Activated effector memory CD4-positive, alpha-beta T cell treated with Interleukin-2 at 50 U/mL for 16 hours (primary cell): ENCODE results near the gene KCNK15.
"Not testable (repeated sequence)": the region's sequence is repeated elsewhere in the genome, so short reads cannot be mapped to it uniquely, and the experiment has no call there.

Experiments used
- DNase-seq: peaks from one replicate; pipeline ENCODE4 v3.0.0-alpha.2; 2020

The KCNK15 gene

GRCh38 chr20:44745598-44746366 is at the start of gene KCNK15:
TSS of gene KCNK15 (plus strand) at chr20:44745865. CDS start at chr20:44745911, 46 bp downstream.
- no peak for DNase-seq

DNA sequence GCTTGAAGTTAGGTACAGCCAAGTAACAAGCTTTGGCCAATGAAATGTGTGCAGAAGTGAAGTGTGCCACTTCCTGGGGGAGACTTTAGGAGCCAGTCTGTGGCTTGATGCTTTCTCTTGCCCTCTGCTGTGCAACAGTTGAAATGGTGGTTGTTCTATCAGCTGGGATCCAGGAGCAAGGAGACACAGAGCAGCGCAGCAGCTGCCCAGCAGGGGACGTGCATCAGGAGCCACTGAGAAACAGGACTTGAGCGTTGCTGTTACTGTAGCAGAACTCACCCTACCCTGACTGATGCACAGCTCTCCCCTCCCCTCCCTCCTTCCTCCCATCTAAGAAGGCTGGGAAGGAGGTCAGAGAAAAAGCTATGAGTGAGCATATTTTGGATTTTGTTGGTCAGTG is 49.4 kb upstream of the KCNK15 start:
- DNase-seq: no peak

GRCh38 chr20:44697041-44697440 is 48.6 kb upstream of the KCNK15 start:
- DNase-seq: not testable (repeated sequence)

GRCh38 chr20:44698351-44698750 is 47.3 kb upstream of the KCNK15 start:
- no peak for DNase-seq

GRCh38 chr20:44700306-44700705 is 45.4 kb upstream of the KCNK15 start:
- DNase-seq: no peak

GRCh38 chr20:44701118-44701857 is 44.4 kb upstream of the KCNK15 start:
- DNase-seq: no peak

GRCh38 chr20:44701858-44702256 is 43.8 kb upstream of the KCNK15 start:
- DNase-seq: no peak

DNA sequence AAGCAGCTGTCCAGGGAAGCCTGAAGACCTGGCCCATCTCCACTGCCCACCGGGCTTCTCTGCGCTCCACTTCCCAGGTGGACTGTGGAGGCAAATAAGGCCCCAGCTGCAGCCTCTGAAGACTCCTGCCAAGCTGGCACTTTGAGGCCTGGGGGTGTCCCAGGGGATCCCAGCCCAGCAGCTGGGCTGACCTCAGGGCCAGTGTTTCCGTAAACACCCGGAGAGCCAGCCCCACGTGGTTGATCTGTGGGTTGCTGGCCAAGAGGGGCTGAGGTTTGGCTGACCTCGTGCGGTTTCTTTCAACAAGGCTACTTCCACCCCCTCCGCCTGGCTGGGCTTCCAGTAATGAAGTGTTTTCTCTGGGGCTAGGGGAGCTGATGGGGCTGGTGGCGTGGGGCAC is 42.9 kb upstream of the KCNK15 start:
- no peak for DNase-seq

GRCh38 chr20:44703183-44703925 is 42.3 kb upstream of the KCNK15 start:
- DNase-seq: no peak

GRCh38 chr20:44703956-44704488 is 41.6 kb upstream of the KCNK15 start:
- no peak for DNase-seq

DNA sequence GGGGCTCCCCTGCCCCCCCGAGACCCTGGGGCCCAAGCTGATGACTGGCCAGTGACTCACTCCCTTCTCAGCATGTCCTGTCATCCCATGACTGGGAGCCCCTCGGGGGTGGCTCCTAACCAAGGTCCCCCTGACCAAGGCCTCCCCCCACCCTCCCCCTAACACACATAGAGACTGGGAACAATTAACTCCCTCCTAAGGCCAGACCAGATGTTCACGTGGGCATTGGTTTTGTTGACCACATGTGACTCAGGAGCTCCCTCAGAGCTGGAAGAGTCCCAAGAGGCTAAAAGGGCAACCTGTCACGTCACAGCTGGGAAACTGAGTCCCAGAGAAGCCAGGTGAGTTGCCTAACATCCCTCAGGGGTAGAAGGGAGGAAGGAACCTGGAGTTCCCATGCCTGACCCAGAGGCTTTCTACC is 41.1 kb upstream of the KCNK15 start:
- DNase-seq: no peak

- DNase-seq: no peak
Observed at GRCh38 chr20:44705364-44706094, 40.1 kb upstream of the KCNK15 start.

DNA sequence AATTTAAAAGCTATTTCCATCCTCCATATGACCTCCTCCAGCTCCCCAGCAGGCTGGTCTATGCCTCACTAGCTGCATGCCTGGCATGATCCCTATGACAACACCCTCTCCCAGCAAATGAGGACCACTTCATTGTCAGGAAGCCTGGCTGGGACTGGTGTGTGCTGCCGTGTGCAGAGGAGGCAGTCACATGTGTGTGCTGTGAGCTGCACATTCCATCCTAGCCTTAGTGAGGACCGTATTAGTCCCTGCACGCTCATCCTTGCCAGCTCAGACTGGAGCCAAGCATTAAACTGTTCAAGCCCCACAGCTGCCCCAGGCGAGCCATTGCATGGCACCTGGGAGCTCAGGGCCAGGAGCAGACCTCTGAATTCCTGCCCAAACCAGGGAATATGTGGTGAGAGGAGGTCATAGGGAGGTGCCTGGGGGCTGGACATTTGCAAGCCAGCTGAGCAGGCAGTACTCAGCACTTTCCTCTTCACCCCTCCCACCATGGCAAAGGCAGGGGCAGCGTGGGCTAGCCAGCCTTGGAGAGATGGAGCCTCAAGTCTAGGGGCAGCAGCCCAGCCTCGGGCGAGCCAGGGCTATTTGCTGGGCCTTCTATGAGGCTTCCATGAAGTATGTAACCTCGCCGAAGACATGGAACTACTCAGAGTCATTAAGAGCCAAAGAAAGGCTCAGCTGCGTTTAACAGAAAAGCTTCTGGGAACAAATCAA is 39.2 kb upstream of the KCNK15 start:
- no peak for DNase-seq

DNA sequence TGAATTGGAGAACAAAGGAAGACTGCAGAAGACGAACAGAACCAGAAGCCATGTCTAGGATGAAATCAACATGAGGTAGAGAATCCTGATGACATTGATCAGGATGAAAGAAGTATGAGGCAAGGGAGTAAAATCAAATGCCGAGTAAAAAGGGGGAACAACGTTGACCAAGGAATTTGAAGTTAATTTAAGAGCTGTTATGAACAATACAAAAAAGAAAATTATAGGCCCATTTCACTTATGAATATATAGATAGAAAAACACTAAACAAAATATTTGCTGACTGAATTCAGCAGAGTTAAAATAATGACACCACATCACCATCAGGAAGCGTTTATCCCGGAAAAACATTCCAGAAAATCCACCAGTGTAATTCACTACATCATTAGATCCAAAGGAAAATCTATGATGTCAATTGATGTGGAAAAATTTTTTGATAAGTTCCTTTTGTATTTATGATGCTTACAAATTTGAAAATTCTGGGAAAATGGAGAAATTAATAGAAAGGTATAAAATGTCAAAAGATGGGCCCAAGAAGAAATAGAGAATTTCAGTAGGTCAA is 38.6 kb upstream of the KCNK15 start:
- no peak for DNase-seq

- no peak for DNase-seq
Observed at GRCh38 chr20:44709380-44709779, 36.3 kb upstream of the KCNK15 start.

DNA sequence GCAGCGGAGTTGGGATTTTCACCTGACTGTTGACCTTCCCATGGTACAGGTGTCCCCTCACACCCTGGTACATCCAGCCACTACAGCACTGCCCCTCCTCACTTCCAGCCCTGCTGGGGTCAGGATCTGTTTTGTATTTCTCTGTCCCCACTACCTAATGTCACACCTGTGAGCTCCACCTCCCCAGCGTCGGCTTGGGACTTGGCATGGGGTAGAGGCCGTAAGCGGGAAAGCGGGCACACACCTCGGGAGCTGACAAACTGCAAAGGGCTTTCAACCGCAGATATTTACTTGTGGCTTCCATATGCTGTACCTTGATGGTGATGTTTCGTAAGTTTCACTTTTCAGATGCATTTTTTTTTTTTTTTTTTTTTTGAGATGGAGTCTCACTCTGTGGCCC is 35.9 kb upstream of the KCNK15 start:
- no peak for DNase-seq

GRCh38 chr20:44711237-44711636 is 34.4 kb upstream of the KCNK15 start:
- no peak for DNase-seq

GRCh38 chr20:44714102-44714700 is 31.5 kb upstream of the KCNK15 start:
- DNase-seq: no peak

DNA sequence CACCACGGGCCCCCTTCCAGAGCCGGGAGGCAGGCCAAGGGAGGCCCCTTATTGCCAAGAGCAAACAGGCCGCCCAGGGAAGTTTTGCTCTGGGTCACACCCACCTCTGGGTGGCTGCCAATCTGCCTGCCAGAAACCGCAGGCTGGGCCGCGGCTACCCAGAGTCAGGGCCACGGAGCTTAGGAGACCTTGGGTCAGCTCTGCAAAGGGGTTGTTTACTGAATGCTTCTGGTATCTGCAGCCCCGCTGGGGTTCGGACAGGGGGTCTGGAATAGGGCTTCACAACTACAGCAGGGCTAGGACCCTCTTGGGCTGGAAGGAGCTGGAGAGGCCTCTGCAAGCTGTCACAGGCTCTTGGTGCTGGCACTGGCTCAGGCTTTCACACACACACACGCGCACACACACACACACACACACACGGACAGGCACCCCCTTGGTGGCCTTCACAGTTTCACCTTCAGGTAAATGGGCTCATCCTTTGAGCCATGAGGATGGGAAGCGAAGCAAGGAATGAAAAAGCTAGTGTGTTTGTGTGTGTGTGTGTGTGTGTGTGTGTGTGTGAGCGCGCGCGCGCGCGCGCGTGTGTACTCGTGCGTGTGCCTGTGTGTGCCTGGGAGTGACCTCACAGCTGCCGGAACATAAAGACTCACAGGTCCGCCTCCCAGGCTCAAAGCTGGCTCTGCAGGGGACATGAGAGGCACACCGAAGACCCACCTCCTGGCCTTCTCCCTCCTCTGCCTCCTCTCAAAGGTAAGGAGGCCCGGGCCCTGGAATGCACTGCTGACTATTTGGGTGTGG is 30.8 kb upstream of the KCNK15 start, which contains the start of gene CCN5:
Gene CCN5, plus strand, starts transcription at position 669 of the 798 bp plus-strand sequence. Its CDS starts 22 bp downstream, at position 691.
- DNase-seq: no peak
